Ishikawa (cell line): ENCODE results near the gene ZCCHC7.

Experiments used
- CEBPB ChIP-seq: IDR thresholded peaks from 2 replicates; pipeline ENCODE4 v1.6.1; 2012
- CREB1 ChIP-seq: IDR thresholded peaks from 2 replicates; pipeline ENCODE4 v1.6.1; 2012; ENCODE audit warnings: low read depth
- EGR1 ChIP-seq: IDR thresholded peaks from 2 replicates; pipeline ENCODE4 v1.6.1; 2012
- EP300 ChIP-seq: IDR thresholded peaks from 2 replicates; pipeline ENCODE4 v1.6.1; 2012; ENCODE audit warnings: borderline replicate concordance
- FOXM1 ChIP-seq: IDR thresholded peaks from 2 replicates; pipeline ENCODE4 v1.6.1; 2012; ENCODE audit warnings: low read depth, borderline replicate concordance
- MAX ChIP-seq: IDR thresholded peaks from 2 replicates; pipeline ENCODE4 v1.6.1; 2012
- NFIC ChIP-seq: IDR thresholded peaks from 2 replicates; pipeline ENCODE4 v1.6.1; 2012
- RAD21 ChIP-seq: IDR thresholded peaks from 2 replicates; pipeline ENCODE4 v1.6.1; 2012; ENCODE audit warnings: low read depth
- REST ChIP-seq: IDR thresholded peaks from 2 replicates; pipeline ENCODE4 v1.6.1; 2012; ENCODE audit warnings: low read depth, mild to moderate bottlenecking
- TAF1 ChIP-seq: IDR thresholded peaks from 2 replicates; pipeline ENCODE4 v1.6.1; 2012; ENCODE audit warnings: low read depth, mild to moderate bottlenecking
- TCF12 ChIP-seq: IDR thresholded peaks from 2 replicates; pipeline ENCODE4 v1.6.1; 2012; ENCODE audit warnings: low read depth
- TEAD4 ChIP-seq: IDR thresholded peaks from 2 replicates; pipeline ENCODE4 v1.6.1; 2012
- USF1 ChIP-seq: IDR thresholded peaks from 2 replicates; pipeline ENCODE4 v1.6.1; 2012
- YY1 ChIP-seq: IDR thresholded peaks from 2 replicates; pipeline ENCODE4 v1.6.1; 2012; ENCODE audit warnings: low read depth
- ZBTB7A ChIP-seq: IDR thresholded peaks from 2 replicates; pipeline ENCODE4 v1.6.1; 2012; ENCODE audit warnings: low read depth

ZCCHC7 gene

GRCh38 chr9:37269221-37269620, 148.8 kb downstream of the ZCCHC7 start:
- no peak for TF ChIP-seq EGR1
- TF ChIP-seq TEAD4, result no peak
- TF ChIP-seq EP300, result no peak
- TF ChIP-seq CREB1, result no peak
- TF ChIP-seq ZBTB7A, result no peak
- no peak for TF ChIP-seq TAF1
- TF ChIP-seq TCF12, result no peak
- no peak for TF ChIP-seq FOXM1
- no peak for TF ChIP-seq REST
- no peak for TF ChIP-seq NFIC
- TF ChIP-seq RAD21, result no peak
- no peak for TF ChIP-seq CEBPB
- no peak for TF ChIP-seq USF1
- no peak for TF ChIP-seq YY1
- no peak for TF ChIP-seq MAX

GRCh38 chr9:37271679-37272078, 151.3 kb downstream of the ZCCHC7 start:
- TF ChIP-seq REST (no peak), ZBTB7A (no peak), EGR1 (no peak), YY1 (no peak), CREB1 (no peak), USF1 (no peak), FOXM1 (no peak), EP300 (no peak), TAF1 (no peak), RAD21 (no peak), CEBPB (no peak), TEAD4 (no peak), NFIC (no peak), MAX (no peak), TCF12 (no peak)

GRCh38 chr9:37273595-37273994, 153.2 kb downstream of the ZCCHC7 start:
- TF ChIP-seq MAX, result no peak

- TF ChIP-seq USF1 (no peak), RAD21 (no peak), REST (no peak), TCF12 (no peak), TEAD4 (no peak), CREB1 (no peak), EGR1 (no peak), MAX (no peak), EP300 (no peak), ZBTB7A (no peak), TAF1 (no peak), FOXM1 (no peak), CEBPB (no peak), YY1 (no peak), NFIC (no peak)
Measured at GRCh38 chr9:37281541-37281940, 161.2 kb downstream of the ZCCHC7 start.
